ENCODE data around the gene UMOD. TPM values are rescaled to one million over a fixed set of nuclear protein-coding genes. Genes with fewer than 3 reads are reported as not detected.

The UMOD gene
- polyA plus RNA-seq, 1 donor (not counting 4 experiments of a cell fraction or from before 2014, with no cell fraction given): not detected

- TF ChIP-seq EZH2 (IDR thresholded peaks at IDR 0.05; ENCODE audit: low read length): no peak
- TF ChIP-seq CTCF (optimal IDR thresholded peaks at IDR 0.05 in 1 of 3, IDR thresholded peaks at IDR 0.05 in 1 of 3, conservative IDR thresholded peaks at IDR 0.05 in 1 of 3; ENCODE audit: extremely low read depth in 1 of 3, insufficient read depth in 2 of 3, low read length in 3 of 3): no peak
- Histone ChIP-seq H3K79me2 (ENCODE audit: control insufficient read depth, insufficient read depth, low read length) (no peaks in the 10 kb centered on the region), H3K4me3 (ENCODE audit: control insufficient read depth in 2 of 3, extremely low read depth in 1 of 3, insufficient read depth in 2 of 3, low read depth in 1 of 3, low read length in 3 of 3) (no peak within 1 kb of the TSS), H3K4me2 (ENCODE audit: control insufficient read depth, extremely low read depth, insufficient read depth, low read depth, low read length) (no peak within 1 kb of the TSS), H3K27ac (ENCODE audit: control insufficient read depth, insufficient read depth, low read length) (no peak within 1 kb of the TSS), H3K36me3 (ENCODE audit: control insufficient read depth in 2 of 2, extremely low read depth in 1 of 2, insufficient read depth in 2 of 2, low read length in 2 of 2) (no peaks in the 10 kb centered on the region), H3K27me3 (ENCODE audit: control insufficient read depth, extremely low read depth, insufficient read depth, low read length) (no peaks in the 10 kb centered on the region), H3K9me3 (ENCODE audit: control insufficient read depth, low read depth, low read length) (peaks cover 4% of the 10 kb centered on the region), H2AFZ (ENCODE audit: control insufficient read depth, low read length) (no peak within 1 kb of the TSS), H3K4me1 (ENCODE audit: control insufficient read depth, extremely low read depth, insufficient read depth, low read length) (no peaks in the 10 kb centered on the region), H4K20me1 (ENCODE audit: control insufficient read depth, extremely low read depth, insufficient read depth, low read length) (no peaks in the 10 kb centered on the region), H3K9me1 (ENCODE audit: control insufficient read depth, extremely low read depth, insufficient read depth, low read length) (no peaks in the 10 kb centered on the region), H3K9ac (ENCODE audit: control insufficient read depth, extremely low read depth, insufficient read depth, low read length) (no peak within 1 kb of the TSS)
- dilution Hi-C loops (cut with MboI; ENCODE audit: extremely low pct_ligation_motif_present, low sequenced_read_pairs): no loop called here
- no peak for FAIRE-seq
- no peak for DNase-seq (ENCODE audit: low read depth, low spot score)
Measured at GRCh38 chr16:20327444-20328041, 25.0 kb downstream of the UMOD start, which contains the start of gene GP2. Gene GP2, minus strand, starts transcription at chr16:20327513. Its CDS starts 1,082 bp downstream, at chr16:20326431.

- H3K4me2 ChIP-seq (ENCODE audit: control insufficient read depth, extremely low read depth, insufficient read depth, low read depth, low read length): no peak overlapping the region
- no peaks in the 10 kb centered on the region for H3K4me1 ChIP-seq (ENCODE audit: control insufficient read depth, extremely low read depth, insufficient read depth, low read length)
- no peak for FAIRE-seq
- H3K79me2 ChIP-seq (ENCODE audit: control insufficient read depth, insufficient read depth, low read length): no peaks in the 10 kb centered on the region
- dilution Hi-C loops (cut with MboI; ENCODE audit: extremely low pct_ligation_motif_present, low sequenced_read_pairs): no loop called here
- H3K9me1 ChIP-seq (ENCODE audit: control insufficient read depth, extremely low read depth, insufficient read depth, low read length): no peaks in the 10 kb centered on the region
- H3K4me3 ChIP-seq (ENCODE audit: control insufficient read depth in 2 of 3, extremely low read depth in 1 of 3, insufficient read depth in 2 of 3, low read depth in 1 of 3, low read length in 3 of 3): no peak overlapping the region
- peaks cover 4% of the 10 kb centered on the region for H3K9me3 ChIP-seq (ENCODE audit: control insufficient read depth, low read depth, low read length)
- no peaks in the 10 kb centered on the region for H3K27me3 ChIP-seq (ENCODE audit: control insufficient read depth, extremely low read depth, insufficient read depth, low read length)
- H4K20me1 ChIP-seq (ENCODE audit: control insufficient read depth, extremely low read depth, insufficient read depth, low read length): no peaks in the 10 kb centered on the region
- H3K27ac ChIP-seq (ENCODE audit: control insufficient read depth, insufficient read depth, low read length): no peak overlapping the region
- H3K36me3 ChIP-seq (ENCODE audit: control insufficient read depth in 2 of 2, extremely low read depth in 1 of 2, insufficient read depth in 2 of 2, low read length in 2 of 2): no peaks in the 10 kb centered on the region
- TF ChIP-seq CTCF (optimal IDR thresholded peaks at IDR 0.05 in 1 of 3, IDR thresholded peaks at IDR 0.05 in 1 of 3, conservative IDR thresholded peaks at IDR 0.05 in 1 of 3; ENCODE audit: extremely low read depth in 1 of 3, insufficient read depth in 2 of 3, low read length in 3 of 3) (no peak), EZH2 (IDR thresholded peaks at IDR 0.05; ENCODE audit: low read length) (no peak)
- H2AFZ ChIP-seq (ENCODE audit: control insufficient read depth, low read length): no peak overlapping the region
- H3K9ac ChIP-seq (ENCODE audit: control insufficient read depth, extremely low read depth, insufficient read depth, low read length): no peak overlapping the region
- DNase-seq (ENCODE audit: low read depth, low spot score): no peak
Measured at GRCh38 chr16:20326321-20326720, 26.2 kb downstream of the UMOD start.

All from keratinocyte (primary cell).